DOHH2 (cell line): ENCODE results near the gene FLYWCH1.

Experiments
- H3F3A ChIP-seq: fragments of 200-600 bp; sonication (generic), shearing (Covaris generic); 2 replicates; pipeline ENCODE4 v1.6.0; 2016; ENCODE audit warnings: antibody characterized with exemption, mild to moderate bottlenecking; ENCODE audit not compliant: control insufficient read depth, insufficient read depth
- H3K27ac ChIP-seq: fragments of 200-600 bp; sonication (generic); 2 replicates; pipeline ENCODE4 v1.5.1; 2014; ENCODE audit warnings: low read depth, mild to moderate bottlenecking, low read length, moderate library complexity
- H3K27me3 ChIP-seq: fragments of 200-600 bp; sonication (generic); 2 replicates; pipeline ENCODE4 v1.6.1; 2014; ENCODE audit warnings: mild to moderate bottlenecking, low read length, mixed read lengths; ENCODE audit not compliant: control insufficient read depth
- H3K36me3 ChIP-seq: fragments of 200-600 bp; sonication (generic); 2 replicates; pipeline ENCODE4 v1.6.1; 2014; ENCODE audit warnings: mild to moderate bottlenecking, low read length, moderate library complexity, mixed read lengths; ENCODE audit not compliant: control insufficient read depth
- H3K4me1 ChIP-seq: fragments of 200-600 bp; sonication (generic); 2 replicates; pipeline ENCODE4 v1.6.1; 2014; ENCODE audit warnings: mild to moderate bottlenecking, low read length, mixed read lengths; ENCODE audit not compliant: control insufficient read depth
- H3K4me2 ChIP-seq: fragments of 200-600 bp; sonication (generic); 2 replicates; pipeline ENCODE4 v1.6.0; 2014; ENCODE audit warnings: mild to moderate bottlenecking, low read length, moderate library complexity
- H3K4me3 ChIP-seq: fragments of 200-600 bp; sonication (generic); 2 replicates; pipeline ENCODE4 v1.5.1; 2014; ENCODE audit warnings: mild to moderate bottlenecking, low read length, mixed read lengths
- H3K79me2 ChIP-seq: fragments of 200-600 bp; sonication (generic); 2 replicates; pipeline ENCODE4 v1.6.1; 2014; ENCODE audit warnings: mild to moderate bottlenecking, low read length, mixed read lengths; ENCODE audit not compliant: control insufficient read depth
- H3K9me2 ChIP-seq: fragments of 200-600 bp; sonication (generic); replicated peaks from 2 replicates; pipeline ENCODE4 v1.6.1; 2014; ENCODE audit warnings: mild to moderate bottlenecking, low read length, mixed read lengths; ENCODE audit not compliant: control insufficient read depth
- H3K9me3 ChIP-seq: fragments of 200-600 bp; sonication (generic); 2 replicates; pipeline ENCODE4 v1.6.1; 2014; ENCODE audit warnings: antibody characterized with exemption, low read length, mixed read lengths; ENCODE audit not compliant: control insufficient read depth, insufficient read depth
- H4K20me1 ChIP-seq: fragments of 200-600 bp; sonication (generic); 2 replicates; pipeline ENCODE4 v1.6.0; 2014; ENCODE audit warnings: low read depth, mild to moderate bottlenecking, antibody characterized with exemption, low read length, moderate library complexity; ENCODE audit not compliant: control insufficient read depth, insufficient read depth
- EZH2phosphoT487 ChIP-seq: fragments of 200-600 bp; sonication (generic); IDR thresholded peaks from 2 replicates; pipeline ENCODE4 v1.6.1; 2017; ENCODE audit warnings: borderline replicate concordance, mild to moderate bottlenecking, antibody characterized with exemption, low read length, moderate library complexity, mixed read lengths
- TF ChIP-seq, protein P1 (sequence below): fragments of 200-600 bp; sonication (generic); IDR thresholded peaks from one replicate; pipeline ENCODE4 v1.5.1; 2014; ENCODE audit warnings: antibody characterized with exemption, mild to moderate bottlenecking, low read depth, low read length; ENCODE audit not compliant: poor library complexity, severe bottlenecking

FLYWCH1 gene, protein sequence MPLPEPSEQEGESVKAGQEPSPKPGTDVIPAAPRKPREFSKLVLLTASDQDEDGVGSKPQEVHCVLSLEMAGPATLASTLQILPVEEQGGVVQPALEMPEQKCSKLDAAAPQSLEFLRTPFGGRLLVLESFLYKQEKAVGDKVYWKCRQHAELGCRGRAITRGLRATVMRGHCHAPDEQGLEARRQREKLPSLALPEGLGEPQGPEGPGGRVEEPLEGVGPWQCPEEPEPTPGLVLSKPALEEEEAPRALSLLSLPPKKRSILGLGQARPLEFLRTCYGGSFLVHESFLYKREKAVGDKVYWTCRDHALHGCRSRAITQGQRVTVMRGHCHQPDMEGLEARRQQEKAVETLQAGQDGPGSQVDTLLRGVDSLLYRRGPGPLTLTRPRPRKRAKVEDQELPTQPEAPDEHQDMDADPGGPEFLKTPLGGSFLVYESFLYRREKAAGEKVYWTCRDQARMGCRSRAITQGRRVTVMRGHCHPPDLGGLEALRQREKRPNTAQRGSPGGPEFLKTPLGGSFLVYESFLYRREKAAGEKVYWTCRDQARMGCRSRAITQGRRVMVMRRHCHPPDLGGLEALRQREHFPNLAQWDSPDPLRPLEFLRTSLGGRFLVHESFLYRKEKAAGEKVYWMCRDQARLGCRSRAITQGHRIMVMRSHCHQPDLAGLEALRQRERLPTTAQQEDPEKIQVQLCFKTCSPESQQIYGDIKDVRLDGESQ

DNA sequence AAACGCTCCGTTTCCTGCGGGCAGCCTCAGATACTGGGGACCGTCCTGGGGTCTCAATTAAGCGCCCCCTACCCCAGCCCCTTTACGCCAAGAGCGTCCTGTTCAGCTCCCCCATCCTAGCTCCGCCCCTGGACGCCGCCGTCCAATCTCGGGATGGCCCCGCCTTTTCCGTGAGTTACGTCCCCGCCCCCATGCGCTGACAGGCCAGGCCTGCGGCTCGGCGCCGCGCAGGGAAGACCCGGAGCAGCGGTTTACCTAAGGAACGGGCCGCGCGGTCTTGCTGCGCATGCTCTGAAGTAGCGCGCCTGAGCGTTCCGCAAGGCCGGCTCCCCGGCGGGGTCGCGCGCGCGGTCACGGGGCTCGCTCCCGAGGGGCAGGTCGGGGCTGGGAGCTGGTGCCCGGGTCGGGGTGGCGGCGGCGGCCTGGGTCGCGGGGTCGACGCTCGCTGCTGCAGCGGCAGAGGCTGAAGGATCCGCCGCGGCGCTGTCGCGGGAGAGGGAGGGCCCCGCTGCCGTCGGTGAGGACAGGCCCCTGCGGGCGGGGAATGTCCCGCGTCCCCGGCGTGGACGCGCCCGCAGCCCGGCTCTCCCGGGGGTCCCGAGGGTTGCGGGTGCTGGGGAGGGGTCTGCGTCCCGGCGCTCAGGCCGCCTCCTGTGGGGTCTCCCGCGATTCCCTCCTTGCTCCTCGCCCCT, at the start of gene FLYWCH1:
TSS of gene FLYWCH1 (plus strand) at position 294 of the 692 bp plus-strand sequence. CDS start 17,755 bp downstream, outside the sequence.
- H3K4me3 ChIP-seq, result peak within 1 kb of the TSS; percentile 96
- H3K4me1 ChIP-seq, result peaks cover 16% of the 10 kb centered on the region
- H3K4me2 ChIP-seq, result peak within 1 kb of the TSS; percentile 96
- no peaks in the 10 kb centered on the region for H3K9me3 ChIP-seq
- H3K27me3 ChIP-seq, result no peaks in the 10 kb centered on the region
- H3F3A ChIP-seq, result peaks cover 7% of the 10 kb centered on the region
- TF ChIP-seq, protein P1, sequence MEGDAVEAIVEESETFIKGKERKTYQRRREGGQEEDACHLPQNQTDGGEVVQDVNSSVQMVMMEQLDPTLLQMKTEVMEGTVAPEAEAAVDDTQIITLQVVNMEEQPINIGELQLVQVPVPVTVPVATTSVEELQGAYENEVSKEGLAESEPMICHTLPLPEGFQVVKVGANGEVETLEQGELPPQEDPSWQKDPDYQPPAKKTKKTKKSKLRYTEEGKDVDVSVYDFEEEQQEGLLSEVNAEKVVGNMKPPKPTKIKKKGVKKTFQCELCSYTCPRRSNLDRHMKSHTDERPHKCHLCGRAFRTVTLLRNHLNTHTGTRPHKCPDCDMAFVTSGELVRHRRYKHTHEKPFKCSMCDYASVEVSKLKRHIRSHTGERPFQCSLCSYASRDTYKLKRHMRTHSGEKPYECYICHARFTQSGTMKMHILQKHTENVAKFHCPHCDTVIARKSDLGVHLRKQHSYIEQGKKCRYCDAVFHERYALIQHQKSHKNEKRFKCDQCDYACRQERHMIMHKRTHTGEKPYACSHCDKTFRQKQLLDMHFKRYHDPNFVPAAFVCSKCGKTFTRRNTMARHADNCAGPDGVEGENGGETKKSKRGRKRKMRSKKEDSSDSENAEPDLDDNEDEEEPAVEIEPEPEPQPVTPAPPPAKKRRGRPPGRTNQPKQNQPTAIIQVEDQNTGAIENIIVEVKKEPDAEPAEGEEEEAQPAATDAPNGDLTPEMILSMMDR, result no peak
- no peak for TF ChIP-seq EZH2phosphoT487
- peaks cover 15% of the 10 kb centered on the region for H3K79me2 ChIP-seq
- no peak within 1 kb of the TSS for H3K27ac ChIP-seq
- H3K9me2 ChIP-seq, result no peaks in the 10 kb centered on the region
- H4K20me1 ChIP-seq, result no peaks in the 10 kb centered on the region; the same call in 1 of the 2 replicates
- H3K36me3 ChIP-seq, result peaks cover 18% of the 10 kb centered on the region

DNA sequence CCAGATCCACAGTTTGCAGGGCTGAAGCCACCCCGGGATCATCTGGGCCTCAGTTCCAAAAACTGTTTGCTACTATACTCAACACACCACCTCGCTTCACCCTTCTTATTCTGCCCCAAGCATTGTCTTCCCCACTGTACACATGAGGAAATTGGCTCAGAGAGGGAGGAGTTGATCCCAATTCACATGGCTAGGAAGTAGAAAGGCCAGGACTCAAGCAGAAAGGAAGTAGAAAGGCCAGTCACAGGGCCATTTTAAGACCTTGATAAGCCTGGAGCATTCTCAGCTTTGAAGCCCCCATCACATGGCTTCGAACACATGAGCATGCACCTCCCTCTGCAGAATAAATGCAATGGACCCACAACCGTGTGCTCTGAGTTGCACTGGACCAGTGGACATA, 46.1 kb upstream of the FLYWCH1 start:
- peaks cover 5% of the 10 kb centered on the region; the same call in 1 of the 2 replicates for H3F3A ChIP-seq
- H4K20me1 ChIP-seq, result no peaks in the 10 kb centered on the region
- no peaks in the 10 kb centered on the region for H3K9me3 ChIP-seq
- H3K79me2 ChIP-seq, result no peaks in the 10 kb centered on the region
- no peak overlapping the region for H3K4me2 ChIP-seq
- TF ChIP-seq, protein P1, result no peak
- TF ChIP-seq EZH2phosphoT487, result no peak
- H3K9me2 ChIP-seq, result no peaks in the 10 kb centered on the region
- H3K4me1 ChIP-seq, result peaks cover 5% of the 10 kb centered on the region
- no peaks in the 10 kb centered on the region for H3K36me3 ChIP-seq
- H3K27me3 ChIP-seq, result no peaks in the 10 kb centered on the region
- H3K27ac ChIP-seq, result no peak overlapping the region
- no peak overlapping the region for H3K4me3 ChIP-seq

DNA sequence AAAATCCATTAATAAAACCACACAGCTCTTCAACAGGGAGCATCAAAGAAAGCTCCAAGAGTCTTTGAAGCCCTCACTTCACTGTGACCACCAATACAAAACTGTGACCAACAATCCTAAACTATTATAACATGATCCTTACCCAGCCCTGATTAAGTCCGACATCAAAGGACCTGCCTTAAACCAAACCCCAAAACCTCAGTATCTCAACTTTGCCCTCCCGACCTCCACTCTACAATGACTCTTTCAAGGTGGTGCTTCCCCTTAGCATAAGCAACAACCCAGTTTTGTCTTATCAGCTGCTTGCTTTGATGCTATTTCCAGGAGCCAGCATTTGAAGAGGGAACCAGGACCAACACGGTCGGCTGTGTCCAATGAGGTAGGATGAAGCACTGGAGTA, 45.3 kb upstream of the FLYWCH1 start:
- Histone ChIP-seq H3K79me2 (no peaks in the 10 kb centered on the region), H4K20me1 (no peaks in the 10 kb centered on the region), H3K27ac (no peak overlapping the region), H3K9me3 (no peaks in the 10 kb centered on the region), H3K4me2 (no peak overlapping the region), H3K9me2 (no peaks in the 10 kb centered on the region), H3K27me3 (no peaks in the 10 kb centered on the region), H3K4me3 (no peak overlapping the region), H3K36me3 (no peaks in the 10 kb centered on the region), H3F3A (peaks cover 5% of the 10 kb centered on the region; the same call in 1 of the 2 replicates), H3K4me1 (peaks cover 5% of the 10 kb centered on the region)
- TF ChIP-seq, protein P1, result no peak
- TF ChIP-seq EZH2phosphoT487, result no peak
